ENCODE measurements around the gene SCFD2. TPM values are rescaled to one million over a fixed set of nuclear protein-coding genes. Genes with fewer than 3 reads are reported as not detected.

The SCFD2 gene
- polyA plus RNA-seq, 1 of the 3 experiments (the other 2 are of a cell fraction) = 14.1 TPM

DNA sequence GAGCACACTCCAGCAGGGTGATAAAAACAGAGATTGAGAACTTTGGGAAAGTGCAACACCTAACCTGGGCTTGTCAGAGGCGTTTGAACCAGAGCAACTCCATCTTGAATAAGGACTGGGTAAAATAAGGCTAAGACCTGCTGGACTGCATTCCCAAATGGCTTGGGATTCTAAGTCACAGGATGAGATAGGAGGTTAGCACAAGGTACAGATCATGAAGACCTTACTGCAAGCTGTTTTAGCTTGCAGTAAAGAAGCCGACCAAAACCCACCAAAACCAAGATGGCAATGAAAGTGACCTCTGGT, 43.9 kb downstream of the SCFD2 start:
- WGBS (ENCODE audit: low lambda C conversion rate) = 78% methylated on average over 2 of the region's 2 CpGs

DNA sequence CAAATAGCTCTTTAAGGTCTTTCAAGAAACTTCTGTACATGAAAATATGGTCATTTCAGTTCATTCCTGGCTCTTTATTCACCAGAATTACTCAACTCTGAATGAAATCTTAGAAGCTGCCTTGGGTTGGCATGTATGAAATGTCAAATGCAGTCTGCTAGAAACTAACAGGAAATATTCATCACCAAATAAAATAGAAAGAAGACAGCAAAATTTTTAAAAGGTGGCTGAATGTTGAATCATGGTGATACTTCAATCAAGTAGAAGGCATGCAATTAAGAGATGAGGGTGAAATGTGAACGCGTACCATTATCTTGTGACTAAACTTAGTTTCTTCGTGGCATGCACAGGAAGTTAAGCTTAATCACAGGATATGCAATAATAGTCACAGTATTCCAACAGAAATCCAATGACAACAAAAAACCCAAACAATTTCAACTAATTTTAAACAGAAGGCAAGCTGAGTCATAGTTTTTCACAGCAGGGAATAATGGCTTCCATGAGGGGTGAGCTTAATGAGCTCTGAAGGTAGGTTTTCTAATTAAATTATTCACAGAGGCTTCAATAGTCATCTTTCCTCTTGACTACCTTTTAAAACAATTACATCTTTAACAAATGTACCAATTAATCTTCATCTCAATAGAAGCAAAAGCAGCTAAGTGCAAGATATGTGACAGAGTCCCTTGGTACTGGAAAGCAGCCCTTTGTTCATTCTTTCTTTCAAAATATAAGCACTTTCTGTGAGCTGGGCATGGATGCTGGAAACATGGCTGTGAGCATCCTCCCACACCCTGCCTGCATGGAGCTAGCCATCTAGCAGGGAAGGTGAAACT, 44.5 kb downstream of the SCFD2 start:
- peak overlapping the region in 1 of 2 experiments; percentile 5; a peak in 2 of 4 replicates for H3K4me3 ChIP-seq (ENCODE audit: low read depth in 2 of 2, low read length in 1 of 2)
- ChIA-PET CTCF (interaction anchor here (1.0 kb wide), 1 partner anchor 305 kb away, joined by 3 read pairs; no protein-coding TSS in a partner anchor), POLR2A (no interaction called here)
- no peak for DNase-seq
- H3F3A ChIP-seq (replicated peaks; ENCODE audit: insufficient read depth) = peaks cover 26% of the 10 kb centered on the region
- H3K9me2 ChIP-seq = no peaks in the 10 kb centered on the region
- H3K27me3 ChIP-seq (ENCODE audit: insufficient read depth) = no peaks in the 10 kb centered on the region
- H2AFZ ChIP-seq (ENCODE audit: low read depth) = peak overlapping the region; percentile 57; the same call in 1 of the 2 replicates
- peak overlapping the region; percentile 77 to 88; a peak in 3 of 4 replicates for H3K27ac ChIP-seq (ENCODE audit: low read depth in 2 of 2, low read length in 1 of 2)
- WGBS (ENCODE audit: low lambda C conversion rate) = 14% methylated on average over 3 of the region's 3 CpGs
- H3K9ac ChIP-seq = peak overlapping the region; percentile 60
- H3K9me3 ChIP-seq = no peaks in the 10 kb centered on the region
- H3K4me2 ChIP-seq = peak overlapping the region; percentile 61
- H3K4me1 ChIP-seq (ENCODE audit: control insufficient read depth in 1 of 2, insufficient read depth in 2 of 2, low read depth in 1 of 2, low read length in 1 of 2) = peaks cover 8 to 32% of the 10 kb centered on the region in 2 experiments; a peak in 3 of 4 replicates
- H3K36me3 ChIP-seq (replicated peaks in 1 of 2; ENCODE audit: control insufficient read depth in 1 of 2, insufficient read depth in 2 of 2, low read length in 1 of 2) = no peaks in the 10 kb centered on the region
- H4K20me1 ChIP-seq (ENCODE audit: insufficient read depth) = no peaks in the 10 kb centered on the region
- peaks cover 27% of the 10 kb centered on the region; the same call in 1 of the 2 replicates for H3K79me2 ChIP-seq (ENCODE audit: insufficient read depth)
- TF ChIP-seq SIN3A (IDR thresholded peaks at IDR 0.05; ENCODE audit: borderline replicate concordance, low read depth, low read length) = no peak
- no peak for TF ChIP-seq RAD21 (IDR thresholded peaks at IDR 0.05; ENCODE audit: low read length)
- peak; percentile 86 for TF ChIP-seq TCF12 (IDR thresholded peaks at IDR 0.05)
- peak; percentile 53; the same call in 1 of the 2 replicates for TF ChIP-seq JUND (IDR thresholded peaks at IDR 0.05)
- TF ChIP-seq, protein P1, sequence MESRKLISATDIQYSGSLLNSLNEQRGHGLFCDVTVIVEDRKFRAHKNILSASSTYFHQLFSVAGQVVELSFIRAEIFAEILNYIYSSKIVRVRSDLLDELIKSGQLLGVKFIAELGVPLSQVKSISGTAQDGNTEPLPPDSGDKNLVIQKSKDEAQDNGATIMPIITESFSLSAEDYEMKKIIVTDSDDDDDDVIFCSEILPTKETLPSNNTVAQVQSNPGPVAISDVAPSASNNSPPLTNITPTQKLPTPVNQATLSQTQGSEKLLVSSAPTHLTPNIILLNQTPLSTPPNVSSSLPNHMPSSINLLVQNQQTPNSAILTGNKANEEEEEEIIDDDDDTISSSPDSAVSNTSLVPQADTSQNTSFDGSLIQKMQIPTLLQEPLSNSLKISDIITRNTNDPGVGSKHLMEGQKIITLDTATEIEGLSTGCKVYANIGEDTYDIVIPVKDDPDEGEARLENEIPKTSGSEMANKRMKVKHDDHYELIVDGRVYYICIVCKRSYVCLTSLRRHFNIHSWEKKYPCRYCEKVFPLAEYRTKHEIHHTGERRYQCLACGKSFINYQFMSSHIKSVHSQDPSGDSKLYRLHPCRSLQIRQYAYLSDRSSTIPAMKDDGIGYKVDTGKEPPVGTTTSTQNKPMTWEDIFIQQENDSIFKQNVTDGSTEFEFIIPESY (IDR thresholded peaks at IDR 0.05; ENCODE audit: borderline replicate concordance, low read depth) = 0 out of 2 replicates have a peak, but pooled peaks have one; percentile 19
- TF ChIP-seq SMC3 (IDR thresholded peaks at IDR 0.05; ENCODE audit: low read depth, low read length) = no peak
- no peak for TF ChIP-seq ELF1 (IDR thresholded peaks at IDR 0.05)
- TF ChIP-seq FOSL2 (IDR thresholded peaks at IDR 0.05; ENCODE audit: borderline replicate concordance, low read depth) = peak; percentile 70; the same call in 1 of the 2 replicates
- peak; percentile 57 for TF ChIP-seq GABPA (IDR thresholded peaks at IDR 0.05; ENCODE audit: low read depth)
- peak; percentile 56; the same call in 1 of the 2 replicates for TF ChIP-seq TEAD4 (IDR thresholded peaks at IDR 0.05; ENCODE audit: borderline replicate concordance, insufficient read depth)
- TF ChIP-seq EZH2phosphoT487 (IDR thresholded peaks at IDR 0.05; ENCODE audit: borderline replicate concordance, low read depth) = no peak
- peak; percentile 40; the same call in 1 of the 2 replicates for TF ChIP-seq NFIC (IDR thresholded peaks at IDR 0.05; ENCODE audit: borderline replicate concordance)
- no peak for TF ChIP-seq RFX5 (IDR thresholded peaks at IDR 0.05; ENCODE audit: low read length)
- peak; percentile 83 for TF ChIP-seq MEF2A (IDR thresholded peaks at IDR 0.05; ENCODE audit: borderline replicate concordance, low read depth)
- peak; percentile 74 for TF ChIP-seq FOXM1 (IDR thresholded peaks at IDR 0.05; ENCODE audit: low read depth)
- peak; percentile 64 to 79 for TF ChIP-seq EP300 (IDR thresholded peaks at IDR 0.05; ENCODE audit: borderline replicate concordance in 1 of 2, low read depth in 1 of 2, low read length in 1 of 2)
- TF ChIP-seq, protein P2, sequence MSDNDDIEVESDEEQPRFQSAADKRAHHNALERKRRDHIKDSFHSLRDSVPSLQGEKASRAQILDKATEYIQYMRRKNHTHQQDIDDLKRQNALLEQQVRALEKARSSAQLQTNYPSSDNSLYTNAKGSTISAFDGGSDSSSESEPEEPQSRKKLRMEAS (IDR thresholded peaks at IDR 0.05; ENCODE audit: low read depth) = peak; percentile 15
- TF ChIP-seq, protein P3, sequence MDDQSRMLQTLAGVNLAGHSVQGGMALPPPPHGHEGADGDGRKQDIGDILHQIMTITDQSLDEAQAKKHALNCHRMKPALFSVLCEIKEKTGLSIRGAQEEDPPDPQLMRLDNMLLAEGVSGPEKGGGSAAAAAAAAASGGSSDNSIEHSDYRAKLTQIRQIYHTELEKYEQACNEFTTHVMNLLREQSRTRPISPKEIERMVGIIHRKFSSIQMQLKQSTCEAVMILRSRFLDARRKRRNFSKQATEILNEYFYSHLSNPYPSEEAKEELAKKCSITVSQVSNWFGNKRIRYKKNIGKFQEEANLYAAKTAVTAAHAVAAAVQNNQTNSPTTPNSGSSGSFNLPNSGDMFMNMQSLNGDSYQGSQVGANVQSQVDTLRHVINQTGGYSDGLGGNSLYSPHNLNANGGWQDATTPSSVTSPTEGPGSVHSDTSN (IDR thresholded peaks at IDR 0.05) = peak; percentile 83

More for the DNA sequence above, 43.9 kb downstream of the SCFD2 start:
- Histone ChIP-seq H3K9ac (peak overlapping the region; percentile 60), H3K27me3 (ENCODE audit: insufficient read depth) (no peaks in the 10 kb centered on the region), H3F3A (replicated peaks; ENCODE audit: insufficient read depth) (peaks cover 26% of the 10 kb centered on the region), H3K36me3 (replicated peaks in 1 of 2; ENCODE audit: control insufficient read depth in 1 of 2, insufficient read depth in 2 of 2, low read length in 1 of 2) (no peaks in the 10 kb centered on the region), H2AFZ (ENCODE audit: low read depth) (peak overlapping the region; percentile 57; the same call in 1 of the 2 replicates), H3K9me2 (no peaks in the 10 kb centered on the region), H3K4me3 (ENCODE audit: low read depth in 2 of 2, low read length in 1 of 2) (peak overlapping the region in 1 of 2 experiments; percentile 5; a peak in 2 of 4 replicates), H3K27ac (ENCODE audit: low read depth in 2 of 2, low read length in 1 of 2) (peak overlapping the region; percentile 77 to 88; a peak in 3 of 4 replicates), H3K79me2 (ENCODE audit: insufficient read depth) (peaks cover 27% of the 10 kb centered on the region; the same call in 1 of the 2 replicates), H3K9me3 (no peaks in the 10 kb centered on the region), H4K20me1 (ENCODE audit: insufficient read depth) (no peaks in the 10 kb centered on the region), H3K4me2 (peak overlapping the region; percentile 61), H3K4me1 (ENCODE audit: control insufficient read depth in 1 of 2, insufficient read depth in 2 of 2, low read depth in 1 of 2, low read length in 1 of 2) (peaks cover 8 to 32% of the 10 kb centered on the region in 2 experiments; a peak in 3 of 4 replicates)
- POLR2A ChIA-PET = no interaction called here
- CTCF ChIA-PET = interaction anchor here (1.0 kb wide), 1 partner anchor 306 kb away, joined by 3 read pairs; no protein-coding TSS in a partner anchor
- TF ChIP-seq NRF1 (IDR thresholded peaks at IDR 0.05; ENCODE audit: low read depth, low read length) (no peak), RFX5 (IDR thresholded peaks at IDR 0.05; ENCODE audit: low read length) (no peak), POLR2AphosphoS5 (IDR thresholded peaks at IDR 0.05; ENCODE audit: low read depth, low read length) (no peak), FOSL2 (IDR thresholded peaks at IDR 0.05; ENCODE audit: borderline replicate concordance, low read depth) (no peak), TCF12 (IDR thresholded peaks at IDR 0.05) (no peak), TEAD4 (IDR thresholded peaks at IDR 0.05; ENCODE audit: borderline replicate concordance, insufficient read depth) (no peak)
- TF ChIP-seq, protein P1 (IDR thresholded peaks at IDR 0.05; ENCODE audit: borderline replicate concordance, low read depth) = no peak
- DNase-seq = no peak
